SK-N-DZ (cell line): ENCODE results near the gene UBASH3A.

Experiments
- DNase-seq: peaks from one replicate; pipeline ENCODE4 v3.0.0-alpha.2; 2015; ENCODE audit warnings: low spot score

UBASH3A gene

GRCh38 chr21:42374457-42374856 lies 29.2 kb upstream of the UBASH3A start:
- no peak for DNase-seq

DNA sequence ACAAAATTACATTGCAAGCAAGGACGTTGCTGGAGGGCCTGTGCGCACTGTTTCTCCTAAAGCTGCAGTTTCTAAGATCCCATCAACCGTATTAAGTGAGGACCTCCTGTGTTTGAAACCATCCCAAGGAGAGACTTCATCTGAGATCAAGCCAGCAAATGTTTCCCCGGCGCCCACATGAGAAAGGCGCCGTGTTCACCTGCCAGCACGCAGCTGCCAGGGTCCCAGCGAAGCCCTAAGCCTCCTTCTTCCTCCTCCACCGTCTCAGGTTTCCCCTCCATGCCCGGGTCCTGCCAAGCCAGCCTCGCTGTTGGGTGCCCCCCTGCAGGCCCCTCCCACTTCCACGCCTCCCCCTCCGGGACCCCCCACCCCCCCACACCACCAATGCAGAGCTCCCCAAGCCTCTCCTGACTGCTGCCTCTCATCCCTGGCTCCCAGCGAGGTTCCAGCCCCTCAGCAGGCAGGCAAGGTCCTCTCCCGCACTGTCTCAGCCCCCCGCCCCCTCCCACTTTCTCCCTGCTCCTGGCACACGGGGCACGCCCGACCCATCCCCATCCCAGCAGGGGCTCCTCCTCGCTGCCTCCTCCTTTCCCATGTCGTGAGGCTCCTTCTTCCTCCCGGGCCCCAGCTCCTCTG lies 28.7 kb upstream of the UBASH3A start:
- no peak for DNase-seq

- DNase-seq: no peak
Measured at GRCh38 chr21:42375506-42375905, 28.2 kb upstream of the UBASH3A start.

DNA sequence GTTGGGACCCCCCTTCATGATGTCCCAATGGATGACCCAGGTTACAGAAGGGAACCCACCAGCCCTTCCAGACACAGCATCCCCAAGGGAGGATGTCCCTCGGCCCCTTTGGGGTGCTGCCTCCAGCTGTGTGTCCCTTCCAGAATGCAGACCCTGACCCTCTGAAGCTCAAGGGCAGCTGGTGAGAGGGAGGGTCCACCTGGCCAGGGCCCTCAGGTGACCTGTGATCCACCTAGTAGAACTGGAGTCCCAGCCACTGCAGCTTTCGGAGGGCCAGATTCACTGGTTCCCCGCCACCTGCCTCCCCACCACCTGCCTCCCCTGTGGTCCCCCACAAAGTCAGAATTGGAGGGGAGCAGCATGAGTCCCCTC lies 27.8 kb upstream of the UBASH3A start:
- DNase-seq: no peak

DNA sequence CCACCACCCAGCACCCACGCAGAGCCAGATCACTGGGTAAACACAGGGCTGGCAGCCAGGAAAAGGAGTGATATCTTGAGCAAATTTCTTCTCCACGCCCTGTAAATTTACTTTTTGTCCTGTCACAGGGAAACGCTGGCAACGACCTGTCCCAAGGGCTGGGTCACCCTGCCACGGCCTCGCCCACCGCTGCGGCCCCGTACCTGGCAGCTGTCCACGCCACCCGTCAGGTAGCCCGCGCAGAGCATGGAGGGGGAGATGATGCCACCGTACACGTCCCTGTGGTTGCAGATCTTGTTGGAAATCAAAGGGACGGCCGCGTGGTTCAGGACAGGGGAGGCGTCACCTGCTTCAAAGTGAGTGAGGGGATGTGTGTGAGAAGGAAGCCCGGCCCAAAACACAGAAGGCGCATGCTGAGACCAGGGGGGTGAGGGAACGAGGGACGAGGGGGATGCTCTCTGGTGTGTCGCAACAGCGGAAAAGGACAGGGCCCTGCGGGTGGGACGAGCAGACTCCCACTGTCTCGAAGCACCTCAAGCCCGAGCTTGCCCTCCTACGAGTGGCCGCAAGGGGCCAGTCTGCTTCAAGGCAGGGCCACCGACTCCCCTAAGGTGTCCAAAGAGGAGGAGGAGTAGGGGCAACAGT lies 27.2 kb upstream of the UBASH3A start:
- DNase-seq: no peak

GRCh38 chr21:42377211-42377950 lies 26.3 kb upstream of the UBASH3A start:
- DNase-seq: no peak

- DNase-seq: no peak
Measured at GRCh38 chr21:42377951-42378340, 25.8 kb upstream of the UBASH3A start.

GRCh38 chr21:42378418-42378817 lies 25.3 kb upstream of the UBASH3A start:
- no peak for DNase-seq

DNA sequence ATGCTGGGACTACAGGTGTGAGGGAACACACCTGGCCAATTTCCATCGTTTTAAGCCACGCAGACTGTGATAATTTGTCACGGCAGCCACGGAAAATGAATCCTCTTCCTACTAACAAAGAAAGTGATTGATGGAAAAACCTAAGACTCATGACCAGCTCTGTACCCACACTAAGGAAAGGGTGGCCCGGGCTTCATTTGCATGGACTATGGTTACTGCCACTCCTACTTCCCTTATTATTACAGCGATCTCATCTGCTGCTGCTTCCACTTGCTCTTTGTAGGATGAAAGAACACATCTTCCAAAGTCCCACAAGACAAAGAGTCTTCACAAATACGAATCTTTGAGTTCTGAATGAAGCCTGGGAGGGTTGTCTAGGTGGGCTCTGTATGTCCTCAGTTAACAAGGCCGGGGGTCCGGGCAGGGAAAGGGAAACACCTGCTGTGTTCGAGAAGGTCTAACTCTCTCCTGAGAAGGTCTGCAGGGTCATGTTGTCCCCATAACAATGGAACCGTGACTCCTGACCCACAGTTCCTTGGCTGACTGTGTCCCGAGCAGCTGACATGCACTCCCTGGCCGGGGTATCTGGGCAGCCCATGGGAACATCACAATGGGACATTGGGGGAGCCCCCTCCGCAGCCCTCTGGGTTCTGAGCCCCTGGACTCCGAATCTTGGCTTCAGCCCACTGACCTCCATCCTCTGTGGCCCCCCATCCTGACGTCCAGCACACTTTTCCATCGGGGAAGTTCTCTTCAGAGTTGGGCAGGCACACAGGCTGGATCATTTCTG lies 24.1 kb upstream of the UBASH3A start:
- DNase-seq: no peak

GRCh38 chr21:42381347-42381984 lies 22.2 kb upstream of the UBASH3A start:
- DNase-seq: no peak

- no peak for DNase-seq
Measured at GRCh38 chr21:42382915-42383314, 20.8 kb upstream of the UBASH3A start.

- DNase-seq: no peak
Measured at GRCh38 chr21:42383331-42383730, 20.4 kb upstream of the UBASH3A start.

GRCh38 chr21:42384156-42384945 lies 19.4 kb upstream of the UBASH3A start:
- DNase-seq: no peak

GRCh38 chr21:42384989-42385388 lies 18.7 kb upstream of the UBASH3A start:
- DNase-seq: no peak

DNA sequence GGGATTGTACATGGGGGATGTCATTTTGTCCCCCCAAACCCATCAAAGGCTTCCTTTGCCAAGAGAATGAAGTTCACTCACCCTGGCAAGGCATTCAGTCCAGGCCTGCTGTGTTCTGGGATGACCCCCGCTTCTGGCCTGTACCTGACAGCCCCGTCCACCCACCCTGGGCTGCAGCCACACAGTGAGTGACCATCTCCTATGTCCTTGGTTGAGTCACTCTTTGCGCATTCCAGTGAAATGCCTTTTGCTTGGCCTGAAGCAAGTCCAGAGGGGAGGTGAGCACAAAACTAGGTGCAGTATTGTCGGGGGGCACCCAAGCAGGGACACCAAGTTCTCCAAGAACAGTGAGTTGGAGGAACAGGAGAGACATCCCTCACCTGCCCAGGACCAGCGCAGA lies 18.1 kb upstream of the UBASH3A start:
- no peak for DNase-seq

GRCh38 chr21:42386034-42386591 lies 17.6 kb upstream of the UBASH3A start:
- DNase-seq: no peak

DNA sequence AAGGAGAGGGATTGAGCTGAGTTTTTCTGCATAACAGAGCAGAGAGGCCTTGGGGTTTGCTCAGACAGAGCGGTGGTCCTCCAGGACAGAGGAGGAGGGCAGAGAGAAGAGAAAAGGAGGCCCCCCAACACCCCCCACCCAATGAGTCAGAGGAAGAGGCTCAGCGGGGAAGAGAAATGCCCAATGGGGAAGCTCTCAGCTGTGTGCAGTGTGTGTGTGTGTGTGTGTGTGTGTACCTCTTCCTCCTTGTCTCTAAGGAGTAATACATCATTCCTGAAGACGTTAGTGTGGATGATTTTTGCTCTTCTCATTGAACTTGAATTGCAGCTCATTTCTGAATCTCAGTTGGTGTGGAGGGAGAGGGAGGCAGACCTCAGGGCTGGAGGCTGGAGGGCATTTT lies 16.5 kb upstream of the UBASH3A start:
- DNase-seq: no peak

DNA sequence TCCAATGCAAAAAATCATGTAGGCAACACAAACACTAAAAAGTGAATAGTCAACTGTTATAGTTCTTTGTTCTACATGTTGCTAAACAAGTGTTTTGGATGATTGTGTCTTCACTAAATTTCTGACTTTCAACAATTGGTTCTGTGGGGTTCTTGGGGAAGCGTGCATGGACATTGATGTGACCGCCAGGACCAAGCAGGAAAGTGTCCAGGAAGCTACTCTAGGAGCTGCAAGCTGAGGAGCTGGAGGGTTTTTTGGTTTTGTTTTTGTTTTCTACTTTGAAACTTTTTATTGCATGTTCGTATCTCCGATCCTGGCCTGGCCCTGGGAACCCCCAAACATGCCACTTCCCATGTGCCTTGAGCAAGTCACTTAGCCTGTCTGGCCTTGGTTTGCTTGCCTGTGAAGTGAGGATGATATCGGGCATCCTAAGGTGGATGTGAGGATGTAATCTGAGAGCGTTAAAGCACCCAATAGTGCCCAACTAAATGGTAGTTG lies 15.8 kb upstream of the UBASH3A start:
- DNase-seq: no peak

- DNase-seq: no peak
Measured at GRCh38 chr21:42388740-42389448, 14.8 kb upstream of the UBASH3A start.

DNA sequence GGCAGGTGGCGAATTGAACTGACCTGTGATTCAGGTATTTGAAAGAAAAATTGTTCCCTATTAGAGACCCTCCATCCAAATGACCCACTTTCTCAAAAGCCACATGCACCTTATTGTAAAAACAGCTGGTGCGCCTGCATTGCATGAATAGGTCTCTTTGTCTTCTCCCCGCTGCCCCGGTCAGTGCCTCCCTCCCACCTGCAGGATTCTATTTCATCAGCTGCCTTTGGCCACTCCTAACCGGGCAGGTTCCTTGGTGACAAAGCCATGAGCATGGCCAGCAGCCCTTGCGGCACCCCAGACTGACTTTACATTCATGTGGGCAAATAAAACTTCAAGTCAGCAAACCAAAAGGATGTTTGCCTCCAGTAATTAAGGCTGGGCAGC lies 14.3 kb upstream of the UBASH3A start:
- no peak for DNase-seq
